Smooth muscle cell (in vitro differentiated cells): Measurements from ENCODE around the gene SND1. TPM values are rescaled to one million over a fixed set of nuclear protein-coding genes. Genes with fewer than 3 reads are reported as not detected.

Source experiments
- DNase-seq: peaks from one replicate; lab custom pipeline; 2025; ENCODE audit not compliant: unreplicated experiment; lab: John Stamatoyannopoulos, UW
- H2AFZ ChIP-seq: fragments of 200-600 bp; sonication (generic); 2 replicates; pipeline ENCODE4 v1.6.0; 2016; ENCODE audit warnings: antibody characterized with exemption, low read depth, mild to moderate bottlenecking
- H3F3A ChIP-seq: fragments of 200-600 bp; sonication (generic); 2 replicates; pipeline ENCODE4 v1.6.0; 2017; ENCODE audit warnings: antibody characterized with exemption, low read depth
- H3K27ac ChIP-seq: fragments of 200-600 bp; sonication (generic); 2 replicates; pipeline ENCODE4 v1.5.1; 2016; ENCODE audit warnings: low read depth, mild to moderate bottlenecking
- H3K27me3 ChIP-seq: fragments of 200-600 bp; sonication (generic); 2 replicates; pipeline ENCODE4 v1.6.1; 2016; ENCODE audit warnings: low read depth, mild to moderate bottlenecking
- H3K36me3 ChIP-seq: fragments of 200-600 bp; sonication (generic); 2 replicates; pipeline ENCODE4 v1.5.1; 2016; ENCODE audit warnings: low read depth
- H3K4me1 ChIP-seq: fragments of 200-600 bp; sonication (generic); 2 replicates; pipeline ENCODE4 v1.5.1; 2016; ENCODE audit warnings: low read depth
- H3K4me2 ChIP-seq: fragments of 200-600 bp; sonication (generic); 2 replicates; pipeline ENCODE4 v1.6.0; 2016; ENCODE audit warnings: mild to moderate bottlenecking
- H3K4me3 ChIP-seq: fragments of 200-600 bp; sonication (generic); 2 replicates; pipeline ENCODE4 v1.5.1; 2016; ENCODE audit warnings: mild to moderate bottlenecking
- H3K79me2 ChIP-seq: fragments of 200-600 bp; sonication (generic); 2 replicates; pipeline ENCODE4 v1.6.0; 2016; ENCODE audit warnings: low read depth, mild to moderate bottlenecking
- H3K9ac ChIP-seq: fragments of 200-600 bp; sonication (generic); 2 replicates; pipeline ENCODE4 v1.6.0; 2016; ENCODE audit warnings: low read depth
- H3K9me3 ChIP-seq: fragments of 200-600 bp; sonication (generic); replicated peaks from 2 replicates; pipeline ENCODE4 v1.5.1; 2016; ENCODE audit warnings: low read depth
- H4K20me1 ChIP-seq: fragments of 200-600 bp; sonication (generic); 2 replicates; pipeline ENCODE4 v1.6.0; 2016; ENCODE audit warnings: low read depth
- CTCF ChIP-seq: fragments of 200-600 bp; sonication (generic); IDR thresholded peaks from 2 replicates; pipeline ENCODE4 v1.5.1; 2017; ENCODE audit warnings: borderline replicate concordance, mild to moderate bottlenecking, antibody characterized with exemption; ENCODE audit not compliant: insufficient read depth, poor library complexity, severe bottlenecking
- WGBS: methylation state at CpG from one replicate; pipeline ENCODE4 v1.1.7; 2016; ENCODE audit warnings: low lambda C conversion rate; 5-methylcytosine and 5-hydroxymethylcytosine counted together
- polyA plus RNA-seq: library from polyadenylated mRNA; unstranded; fragments of >200 nt; fragmentation: Nextera tagmentation; extraction: Ambion mirVana; gene quantifications from 2 replicates; pipeline ENCODE4 v1.2.1, GENCODE V29; 2016
- total RNA-seq: library from RNA; depleted of rRNA; stranded (reverse); fragments of >200 nt; gene quantifications from 2 replicates; pipeline ENCODE4 v1.2.3, GENCODE V29; 2014

Gene SND1
- total and polyA plus RNA-seq, 2 experiments from 2014 or later, result 129 to 136 TPM

- Histone ChIP-seq H3K4me2 (no peak overlapping the region), H3F3A (no peaks in the 10 kb centered on the region), H4K20me1 (peaks cover 100% of the 10 kb centered on the region), H3K79me2 (no peaks in the 10 kb centered on the region), H3K4me3 (no peak overlapping the region), H3K27me3 (no peaks in the 10 kb centered on the region), H3K9ac (no peak overlapping the region), H2AFZ (no peak overlapping the region), H3K36me3 (no peaks in the 10 kb centered on the region), H3K4me1 (peaks cover 18% of the 10 kb centered on the region), H3K27ac (no peak overlapping the region), H3K9me3 (no peaks in the 10 kb centered on the region)
- DNase-seq, result no peak
- TF ChIP-seq CTCF, result no peak
- 80% methylated on average over 2 of the region's 2 CpGs for WGBS
These were observed 359.2 kb downstream of the SND1 start for GRCh38 chr7:128011131-128011661.

GRCh38 chr7:128014811-128015210, 362.8 kb downstream of the SND1 start:
- DNase-seq, result no peak
- H2AFZ ChIP-seq, result no peak overlapping the region
- no peaks in the 10 kb centered on the region for H3F3A ChIP-seq
- H3K9ac ChIP-seq, result no peak overlapping the region
- no peak for TF ChIP-seq CTCF
- peaks cover 100% of the 10 kb centered on the region for H4K20me1 ChIP-seq
- H3K27me3 ChIP-seq, result no peaks in the 10 kb centered on the region
- no peaks in the 10 kb centered on the region for H3K9me3 ChIP-seq
- no peak overlapping the region for H3K4me3 ChIP-seq
- 92% methylated on average over 4 of the region's 4 CpGs for WGBS
- peaks cover 33% of the 10 kb centered on the region for H3K4me1 ChIP-seq
- no peak overlapping the region for H3K4me2 ChIP-seq
- no peaks in the 10 kb centered on the region for H3K36me3 ChIP-seq
- H3K27ac ChIP-seq, result no peak overlapping the region
- no peaks in the 10 kb centered on the region for H3K79me2 ChIP-seq

- Histone ChIP-seq H3K4me1 (peaks cover 32% of the 10 kb centered on the region), H3K27ac (no peak overlapping the region), H3K79me2 (no peaks in the 10 kb centered on the region), H3K9ac (no peak overlapping the region), H3K4me2 (no peak overlapping the region), H3K9me3 (no peaks in the 10 kb centered on the region), H3F3A (peaks cover 11% of the 10 kb centered on the region), H2AFZ (no peak overlapping the region), H3K4me3 (no peak overlapping the region), H3K36me3 (no peaks in the 10 kb centered on the region), H4K20me1 (peaks cover 99% of the 10 kb centered on the region), H3K27me3 (no peaks in the 10 kb centered on the region)
- TF ChIP-seq CTCF, result no peak
- DNase-seq, result no peak
- 93% methylated on average over 6 of the region's 6 CpGs for WGBS
These were observed 365.5 kb downstream of the SND1 start for GRCh38 chr7:128017460-128017859.
